Ovary (tissue), 3 donors: ENCODE measurements around the gene MTX2.

ENCODE experiments used
- CTCF ChIP-seq, 3 donors: fragments of 450-650 bp in 2 of 3; fragments of 200-600 bp in 1 of 3; IDR thresholded peaks; one replicate each; pipeline versions ENCODE4 v1.5.1 to v1.8.0; 2016 to 2022; ENCODE audit warnings: antibody characterized with exemption in 3 of 3, mild to moderate bottlenecking in 1 of 3
- EP300 ChIP-seq: sonication (generic); formaldehyde crosslinking; IDR thresholded peaks from one replicate; pipeline ENCODE4 v1.6.1; 2017; ENCODE audit warnings: antibody characterized with exemption
- POLR2A ChIP-seq: fragments of 450-650 bp; IDR thresholded peaks from one replicate; pipeline ENCODE4 v1.6.1; 2017; ENCODE audit warnings: antibody characterized with exemption, mild to moderate bottlenecking, moderate library complexity
- donor health status: DM: no; HTN: no; CAD: no.

DNA sequence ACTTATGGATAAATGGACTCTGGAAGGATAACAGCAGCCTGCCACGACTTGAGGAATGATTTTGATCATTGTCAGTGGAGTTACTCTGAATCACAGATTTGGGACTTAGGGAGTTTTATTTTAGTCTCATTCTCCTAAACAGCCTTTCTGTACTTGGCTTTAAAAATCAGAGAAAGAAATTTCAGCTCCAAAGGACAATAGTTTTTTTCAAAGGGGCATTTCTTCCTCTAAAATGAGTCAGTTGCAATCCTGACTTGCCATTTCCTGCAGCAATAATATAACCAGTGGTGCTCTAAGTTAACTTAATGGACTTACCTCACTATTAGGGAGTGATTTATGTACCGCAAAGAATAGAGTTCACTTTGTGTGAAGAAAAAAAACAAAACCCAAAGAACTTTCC lies 35.1 kb upstream of the MTX2 start:
- TF ChIP-seq POLR2A = no peak
- no peak for TF ChIP-seq CTCF (IDR thresholded peaks at IDR 0.05)
- no peak for TF ChIP-seq EP300
